ENCODE data around the gene SIGLEC1. TPM values are rescaled to one million over a fixed set of nuclear protein-coding genes. Genes with fewer than 3 reads are reported as not detected.

SIGLEC1 gene
- total and polyA plus RNA-seq, 2 of the 8 experiments (the other 6 are each of a cell fraction or from before 2014, with no cell fraction given), result 0.02 TPM; not detected in 1

DNA sequence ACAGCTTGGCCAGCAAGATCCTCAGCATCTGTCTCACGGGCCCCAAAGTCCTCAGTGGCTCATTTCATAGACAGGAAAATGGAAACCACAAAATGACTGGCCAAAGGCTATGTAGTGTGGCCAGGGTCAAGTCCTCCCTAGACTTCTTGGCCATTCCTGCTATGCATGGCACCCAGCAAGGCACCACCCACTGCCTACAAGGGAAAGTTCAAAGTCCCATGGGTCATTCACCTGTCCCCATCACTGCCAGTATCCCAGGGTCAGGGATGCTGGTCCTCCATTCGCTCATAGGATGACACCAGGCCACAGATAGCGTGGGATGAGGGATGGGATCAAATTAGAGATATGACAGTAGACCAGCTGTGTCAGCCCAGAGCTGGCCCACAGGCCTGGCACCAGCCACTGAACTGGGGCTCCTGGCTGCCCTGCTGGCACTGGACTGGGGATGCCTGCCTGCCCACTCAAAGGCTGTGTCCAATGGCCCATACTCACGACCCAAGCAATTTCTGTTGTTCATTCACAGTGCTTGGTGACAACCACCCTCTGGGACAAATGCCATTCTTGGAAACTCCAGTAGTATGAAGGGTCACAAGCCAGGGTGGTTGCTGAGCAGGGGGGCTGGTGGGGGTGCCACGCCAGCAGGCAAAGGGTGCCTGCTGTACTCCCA, 43.5 kb upstream of the SIGLEC1 start:
- ChIA-PET CTCF (ENCODE audit: partially characterized antibody) (interaction anchor here (0.5 to 18.6 kb wide), 12 partner anchors 4 to 140 kb away, joined by 3 to 308 read pairs (median 9); partner anchors contain the start of genes ADISSP, AP5S1, HSPA12B and SIGLEC1), POLR2A (ENCODE audit: partially characterized antibody) (interaction anchor here (0.6 to 5.9 kb wide), 5 partner anchors 8 to 97 kb away, joined by 3 to 46 read pairs (median 5); partner anchors contain the start of gene ADISSP)
- Histone ChIP-seq H3K4me2 (ENCODE audit: insufficient read depth in 1 of 2, low read depth in 2 of 2, low read length in 2 of 2) (no peak overlapping the region), H4K5ac (ENCODE audit: insufficient read length, low read depth, low read length) (no peak overlapping the region), H4K20me1 (replicated peaks in 1 of 2; ENCODE audit: control insufficient read depth in 1 of 2, insufficient read depth in 2 of 2, low read length in 2 of 2) (peaks cover 8 to 26% of the 10 kb centered on the region in 2 experiments), H3K27ac (ENCODE audit: low read depth, low read length) (no peak overlapping the region), H2BK120ac (replicated peaks; ENCODE audit: low read depth, low read length) (no peak overlapping the region), H2AFZ (ENCODE audit: low read length) (no peak overlapping the region), H3K36me3 (ENCODE audit: control insufficient read depth in 2 of 4, insufficient read depth in 4 of 4, low read length in 3 of 4) (peaks cover 0 to 9% (median 2%) of the 10 kb centered on the region in 4 experiments; a peak in 6 of 8 replicates), H2BK20ac (ENCODE audit: low read length) (no peak overlapping the region), H2BK12ac (ENCODE audit: low read depth, low read length) (no peak overlapping the region), H3K27me3 (replicated peaks in 1 of 4; ENCODE audit: control insufficient read depth in 3 of 4, extremely low read depth in 1 of 4, insufficient read depth in 3 of 4, low read length in 3 of 4) (peaks cover 0 to 9% (median 4%) of the 10 kb centered on the region in 4 experiments; a peak in 5 of 7 replicates), H3K9ac (replicated peaks in 1 of 4; ENCODE audit: extremely low read depth in 1 of 4, low read depth in 3 of 4, low read length in 3 of 4) (no peak overlapping the region), H3K79me1 (ENCODE audit: low read depth, low read length) (peaks cover 6% of the 10 kb centered on the region), H4K91ac (replicated peaks; ENCODE audit: insufficient read length, low read length) (no peak overlapping the region), H2BK5ac (ENCODE audit: low read depth, low read length) (no peak overlapping the region), H3K14ac (ENCODE audit: insufficient read length) (no peak overlapping the region), H3K23me2 (ENCODE audit: low read depth, low read length) (peaks cover 13% of the 10 kb centered on the region; the same call in 1 of the 2 replicates), H4K8ac (ENCODE audit: extremely low read depth, insufficient read depth, low read length) (no peak overlapping the region), H2AK5ac (ENCODE audit: low read depth, low read length) (no peak overlapping the region), H3K4ac (replicated peaks; ENCODE audit: insufficient read length, low read depth, low read length) (no peak overlapping the region), H2BK15ac (ENCODE audit: low read length) (no peak overlapping the region), H3K79me2 (ENCODE audit: control insufficient read depth in 1 of 2, insufficient read depth in 2 of 2, low read length in 2 of 2) (peaks cover 0 to 3% of the 10 kb centered on the region in 2 experiments; a peak in 1 of 4 replicates), H3K18ac (ENCODE audit: extremely low read depth, low read length) (no peak overlapping the region), H3K23ac (ENCODE audit: insufficient read length) (no peak overlapping the region), H3K56ac (replicated peaks; ENCODE audit: insufficient read length, low read depth, low read length) (no peak overlapping the region), H3K4me3 (ENCODE audit: extremely low read depth in 1 of 4, insufficient read depth in 2 of 4, low read depth in 3 of 4, low read length in 4 of 4) (no peak overlapping the region), H3K9me3 (ENCODE audit: insufficient read depth in 2 of 2, low read depth in 1 of 2, low read length in 1 of 2) (no peaks in the 10 kb centered on the region), H3K4me1 (replicated peaks in 1 of 4; ENCODE audit: control insufficient read depth in 3 of 4, insufficient read depth in 4 of 4, low read length in 3 of 4) (peaks cover 0 to 7% (median 0%) of the 10 kb centered on the region in 4 experiments; a peak in 3 of 7 replicates)
- FAIRE-seq, result no peak
- no peak for DNase-seq (ENCODE audit: low read depth in 1 of 2, low spot score in 2 of 2)
- 95% methylated on average over 5 of the region's 5 CpGs; no CpG with 5 or more reads in 1 of the 2 experiments for WGBS, 2 experiments (ENCODE audit: extremely low coverage in 1 of 2, insufficient coverage in 1 of 2, insufficient read length in 1 of 2, insufficient replicate concordance in 2 of 2, low coverage in 1 of 2, low lambda C conversion rate in 2 of 2, missing lambda C conversion rate in 1 of 2)
- TF ChIP-seq SP2 (IDR thresholded peaks at IDR 0.05; ENCODE audit: low read length) (no peak), CHD1 (IDR thresholded peaks at IDR 0.05; ENCODE audit: low read depth, low read length) (no peak), EGR1 (IDR thresholded peaks at IDR 0.05; ENCODE audit: borderline replicate concordance, low read depth, low read length) (no peak), GABPA (IDR thresholded peaks at IDR 0.05; ENCODE audit: borderline replicate concordance, insufficient read depth, low read length) (no peak), TAF7 (optimal IDR thresholded peaks at IDR 0.05; ENCODE audit: borderline replicate concordance, low read depth, low read length) (no peak)

Measured in H1 (cell line).